GM18505 (cell line): ENCODE data around the gene DMD.

Experiments used
- ATAC-seq: cut with Tn5 transposase; IDR thresholded peaks from one replicate; pipeline ENCODE4 v1.9.1; 2021; ENCODE audit not compliant: unreplicated experiment
- POLR2A ChIP-seq: IDR thresholded peaks from 4 replicates; pipeline ENCODE4 v1.6.1; 2011; ENCODE audit warnings: borderline replicate concordance; ENCODE audit not compliant: insufficient read depth, insufficient read length; ENCODE audit errors: extremely low read depth

Gene DMD

GRCh38 chrX:31837445-31838049 is 1373.8 kb downstream of the DMD start:
- no peak for ATAC-seq
- TF ChIP-seq POLR2A, result no peak

- ATAC-seq, result no peak
- no peak for TF ChIP-seq POLR2A
Observed at GRCh38 chrX:31836479-31836878, 1374.9 kb downstream of the DMD start.

DNA sequence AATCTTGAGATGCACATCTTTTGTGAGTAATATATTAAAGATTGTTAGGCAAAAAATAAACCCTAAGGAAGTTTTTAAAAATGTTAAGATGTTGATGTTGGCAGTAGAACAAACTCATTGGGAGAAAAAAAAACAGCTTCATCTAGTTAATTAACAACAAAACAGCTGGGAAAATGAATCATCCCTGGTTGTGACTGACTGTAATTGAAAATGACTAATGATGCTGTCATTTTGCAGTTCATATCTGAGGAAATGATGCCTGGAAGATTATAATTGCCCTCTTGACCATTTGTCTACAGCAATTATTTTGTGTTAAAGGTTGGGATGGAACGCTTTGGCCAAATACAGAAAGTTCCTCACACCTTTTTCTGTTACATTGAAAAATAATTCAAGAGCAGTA is 1379.1 kb downstream of the DMD start:
- TF ChIP-seq POLR2A, result no peak
- ATAC-seq, result no peak

- TF ChIP-seq POLR2A, result no peak
- ATAC-seq, result no peak
Observed at GRCh38 chrX:31820430-31821210, 1390.7 kb downstream of the DMD start.

GRCh38 chrX:31819455-31819854 is 1391.9 kb downstream of the DMD start:
- ATAC-seq, result no peak
- no peak for TF ChIP-seq POLR2A

- no peak for TF ChIP-seq POLR2A
- ATAC-seq, result no peak
Observed at GRCh38 chrX:31811106-31811505, 1400.2 kb downstream of the DMD start.

DNA sequence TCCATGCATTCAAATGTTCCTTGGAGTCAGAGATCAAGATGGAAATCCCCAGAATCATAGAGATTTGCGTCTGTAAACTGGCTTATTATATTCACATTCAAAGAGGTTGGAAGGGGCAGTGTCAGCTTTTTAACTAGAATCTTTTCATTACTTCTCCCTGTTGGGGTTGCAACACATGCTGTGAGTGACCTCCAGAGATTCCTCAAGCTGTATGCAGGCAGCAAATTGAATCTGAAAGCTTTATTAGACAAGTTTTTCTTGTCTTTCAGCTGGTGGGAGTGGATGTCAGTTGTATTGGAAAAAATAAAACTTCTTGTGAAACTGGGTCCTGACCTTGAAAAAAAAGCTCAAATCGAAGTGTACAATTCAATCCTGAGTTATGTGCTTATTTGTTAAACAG is 1403.0 kb downstream of the DMD start:
- ATAC-seq, result no peak
- no peak for TF ChIP-seq POLR2A

GRCh38 chrX:31807165-31807564 is 1404.2 kb downstream of the DMD start:
- TF ChIP-seq POLR2A, result no peak
- no peak for ATAC-seq

DNA sequence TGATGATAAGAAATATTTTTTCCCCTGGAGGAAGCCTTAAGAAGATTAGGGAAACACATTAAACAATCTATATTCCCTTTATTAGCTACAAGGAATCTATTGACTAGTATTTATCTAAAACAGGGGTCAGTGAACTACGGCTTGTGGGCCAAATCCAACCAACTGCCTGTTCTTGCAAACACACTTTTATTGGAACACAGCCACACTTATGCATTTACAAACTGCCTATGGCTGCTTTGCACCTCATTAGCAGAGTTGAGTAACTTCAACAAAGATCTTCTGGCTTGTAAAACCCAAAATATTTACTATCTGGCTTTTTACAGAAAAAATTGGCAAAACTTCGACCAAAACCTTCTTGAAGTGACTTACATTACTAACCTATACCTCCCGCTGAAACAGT is 1405.6 kb downstream of the DMD start:
- no peak for TF ChIP-seq POLR2A
- ATAC-seq, result no peak

- TF ChIP-seq POLR2A, result no peak
- ATAC-seq, result no peak
Observed at GRCh38 chrX:31800219-31800618, 1411.1 kb downstream of the DMD start.

DNA sequence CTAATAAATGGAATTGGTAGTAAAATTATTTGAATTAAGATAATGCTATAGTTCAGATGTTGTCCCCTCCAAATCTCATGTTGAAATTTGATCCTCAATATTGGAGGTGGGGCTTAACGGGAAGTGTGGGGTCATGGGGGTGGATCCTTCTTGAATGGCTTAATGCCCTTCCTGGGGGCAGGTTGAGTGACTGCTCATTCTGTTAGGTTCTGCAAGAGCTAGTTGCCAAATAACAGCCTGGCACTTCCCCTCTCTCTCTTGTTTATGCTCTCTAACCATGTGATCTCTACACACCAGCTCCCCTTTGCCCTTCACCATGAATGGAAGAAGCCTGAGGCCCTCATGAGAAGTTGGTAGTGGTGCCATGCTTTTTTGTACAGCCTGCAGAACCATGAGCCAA is 1414.7 kb downstream of the DMD start:
- TF ChIP-seq POLR2A, result no peak
- ATAC-seq, result no peak

GRCh38 chrX:31747411-31747810 is 1463.9 kb downstream of the DMD start:
- ATAC-seq, result no peak
- TF ChIP-seq POLR2A, result no peak

- no peak for ATAC-seq
Observed at GRCh38 chrX:31743004-31743403, 1468.3 kb downstream of the DMD start.

DNA sequence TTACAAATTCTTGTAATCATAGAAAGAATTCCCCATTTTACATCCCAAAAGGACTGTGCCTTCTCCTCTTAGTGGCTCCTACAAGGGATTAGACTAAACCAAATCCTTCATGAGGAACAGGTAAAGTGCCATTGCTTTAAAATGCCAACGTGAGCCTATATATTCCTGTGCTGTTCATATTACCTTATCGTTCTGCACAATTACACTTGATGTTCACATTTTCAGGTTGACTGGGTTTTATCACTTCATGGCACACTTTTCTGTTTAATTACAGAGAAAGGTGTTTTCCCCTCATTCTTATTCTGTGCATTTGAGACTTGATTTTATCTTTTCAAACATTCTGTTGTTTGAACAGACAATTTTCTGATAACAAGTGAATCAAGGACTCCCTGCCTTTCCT is 1493.9 kb downstream of the DMD start:
- no peak for TF ChIP-seq POLR2A

More at GRCh38 chrX:31743004-31743403, 1468.3 kb downstream of the DMD start:
- TF ChIP-seq POLR2A, result no peak

DNA sequence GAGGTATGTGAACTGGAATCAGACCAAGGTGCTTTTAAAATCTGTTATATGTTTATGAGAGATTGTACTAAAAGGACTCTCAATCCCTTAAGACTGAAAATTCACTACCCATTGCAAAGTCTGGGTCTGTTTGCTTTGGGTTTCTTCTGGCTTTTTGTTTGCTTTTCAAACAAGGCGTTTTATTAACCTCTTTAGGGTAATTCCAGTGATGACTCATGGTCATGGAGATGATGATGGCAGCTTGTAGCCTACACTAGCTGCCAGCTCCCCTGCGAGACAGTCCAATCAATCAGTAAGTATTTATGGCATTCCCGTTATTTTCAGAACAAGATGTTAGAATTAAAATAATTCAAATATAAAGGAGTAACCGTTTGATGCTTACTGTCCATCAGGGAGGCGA is 1495.7 kb downstream of the DMD start:
- TF ChIP-seq POLR2A, result no peak
- ATAC-seq, result no peak

More for the DNA sequence above, 1493.9 kb downstream of the DMD start:
- ATAC-seq, result no peak

GRCh38 chrX:31714797-31715196 is 1496.6 kb downstream of the DMD start:
- ATAC-seq, result no peak
- no peak for TF ChIP-seq POLR2A
